ENCODE results near the gene EHF. TPM values are rescaled to one million over a fixed set of nuclear protein-coding genes. Genes with fewer than 3 reads are reported as not detected.
A peak's percentile ranks its signal among the peaks of the same experiment; 100 is the strongest.

Gene EHF
- total and polyA plus RNA-seq, 2 of the 13 experiments (the other 11 are each of a cell fraction or from before 2014, with no cell fraction given), result 0.04 to 0.46 TPM

DNA sequence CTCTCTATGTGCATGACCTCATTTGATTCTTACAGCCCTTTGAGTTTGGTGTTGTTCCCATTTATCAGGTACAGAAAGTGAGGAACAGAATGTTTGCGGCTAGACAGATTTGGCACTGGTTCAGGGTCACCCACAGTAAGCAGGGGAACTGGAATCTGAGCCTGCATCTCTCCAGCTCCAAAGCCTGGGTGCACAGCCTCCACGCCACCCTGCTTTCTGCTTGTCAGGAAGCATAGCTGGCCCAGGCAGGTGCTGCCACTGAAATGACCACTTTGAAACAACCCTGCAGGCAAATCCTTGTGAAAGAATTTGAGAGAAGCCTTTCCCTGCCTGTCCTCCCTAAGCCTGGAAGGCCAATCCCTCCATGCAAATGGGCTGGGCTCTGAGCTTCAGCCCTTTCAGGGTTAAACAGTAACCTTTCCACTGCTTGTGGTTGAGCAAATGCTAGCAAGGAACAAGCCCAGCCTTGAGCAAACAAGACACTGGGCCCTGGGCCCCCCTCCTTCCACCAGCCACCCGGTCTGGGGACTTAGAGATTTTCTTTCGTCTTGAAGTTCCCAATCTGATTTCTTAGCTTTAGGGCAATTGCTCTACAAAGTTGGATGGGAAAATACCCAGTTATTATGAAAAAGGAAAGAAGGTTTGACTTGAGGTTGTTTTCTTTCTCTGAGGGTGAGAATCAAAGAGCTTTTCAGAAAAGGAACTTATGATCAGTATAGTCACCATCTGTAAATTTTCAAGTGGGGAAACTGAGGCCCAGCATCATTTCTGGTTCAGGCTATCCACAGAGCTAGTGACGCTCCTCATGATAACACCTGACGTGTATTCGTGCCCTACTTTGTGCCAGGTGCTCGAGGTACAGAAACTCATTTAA, 19.4 kb downstream of the EHF start (continued):
- TF ChIP-seq, protein P1, sequence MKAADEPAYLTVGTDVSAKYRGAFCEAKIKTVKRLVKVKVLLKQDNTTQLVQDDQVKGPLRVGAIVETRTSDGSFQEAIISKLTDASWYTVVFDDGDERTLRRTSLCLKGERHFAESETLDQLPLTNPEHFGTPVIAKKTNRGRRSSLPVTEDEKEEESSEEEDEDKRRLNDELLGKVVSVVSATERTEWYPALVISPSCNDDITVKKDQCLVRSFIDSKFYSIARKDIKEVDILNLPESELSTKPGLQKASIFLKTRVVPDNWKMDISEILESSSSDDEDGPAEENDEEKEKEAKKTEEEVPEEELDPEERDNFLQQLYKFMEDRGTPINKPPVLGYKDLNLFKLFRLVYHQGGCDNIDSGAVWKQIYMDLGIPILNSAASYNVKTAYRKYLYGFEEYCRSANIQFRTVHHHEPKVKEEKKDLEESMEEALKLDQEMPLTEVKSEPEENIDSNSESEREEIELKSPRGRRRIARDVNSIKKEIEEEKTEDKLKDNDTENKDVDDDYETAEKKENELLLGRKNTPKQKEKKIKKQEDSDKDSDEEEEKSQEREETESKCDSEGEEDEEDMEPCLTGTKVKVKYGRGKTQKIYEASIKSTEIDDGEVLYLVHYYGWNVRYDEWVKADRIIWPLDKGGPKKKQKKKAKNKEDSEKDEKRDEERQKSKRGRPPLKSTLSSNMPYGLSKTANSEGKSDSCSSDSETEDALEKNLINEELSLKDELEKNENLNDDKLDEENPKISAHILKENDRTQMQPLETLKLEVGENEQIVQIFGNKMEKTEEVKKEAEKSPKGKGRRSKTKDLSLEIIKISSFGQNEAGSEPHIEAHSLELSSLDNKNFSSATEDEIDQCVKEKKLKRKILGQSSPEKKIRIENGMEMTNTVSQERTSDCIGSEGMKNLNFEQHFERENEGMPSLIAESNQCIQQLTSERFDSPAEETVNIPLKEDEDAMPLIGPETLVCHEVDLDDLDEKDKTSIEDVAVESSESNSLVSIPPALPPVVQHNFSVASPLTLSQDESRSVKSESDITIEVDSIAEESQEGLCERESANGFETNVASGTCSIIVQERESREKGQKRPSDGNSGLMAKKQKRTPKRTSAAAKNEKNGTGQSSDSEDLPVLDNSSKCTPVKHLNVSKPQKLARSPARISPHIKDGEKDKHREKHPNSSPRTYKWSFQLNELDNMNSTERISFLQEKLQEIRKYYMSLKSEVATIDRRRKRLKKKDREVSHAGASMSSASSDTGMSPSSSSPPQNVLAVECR (CRISPR knock-in tag; IDR thresholded peaks at IDR 0.05; ENCODE audit: borderline replicate concordance), result no peak; the same call in 1 of the 2 replicates
- TF ChIP-seq ZNF704 (CRISPR knock-in tag; IDR thresholded peaks at IDR 0.05; ENCODE audit: borderline replicate concordance), result no peak
- no peak for TF ChIP-seq SMARCE1 (IDR thresholded peaks at IDR 0.05; ENCODE audit: borderline replicate concordance)
- TF ChIP-seq SMAD3 (CRISPR knock-in tag; IDR thresholded peaks at IDR 0.05), result peak; percentile 55; the same call in 1 of the 2 replicates
- TF ChIP-seq, protein P2, sequence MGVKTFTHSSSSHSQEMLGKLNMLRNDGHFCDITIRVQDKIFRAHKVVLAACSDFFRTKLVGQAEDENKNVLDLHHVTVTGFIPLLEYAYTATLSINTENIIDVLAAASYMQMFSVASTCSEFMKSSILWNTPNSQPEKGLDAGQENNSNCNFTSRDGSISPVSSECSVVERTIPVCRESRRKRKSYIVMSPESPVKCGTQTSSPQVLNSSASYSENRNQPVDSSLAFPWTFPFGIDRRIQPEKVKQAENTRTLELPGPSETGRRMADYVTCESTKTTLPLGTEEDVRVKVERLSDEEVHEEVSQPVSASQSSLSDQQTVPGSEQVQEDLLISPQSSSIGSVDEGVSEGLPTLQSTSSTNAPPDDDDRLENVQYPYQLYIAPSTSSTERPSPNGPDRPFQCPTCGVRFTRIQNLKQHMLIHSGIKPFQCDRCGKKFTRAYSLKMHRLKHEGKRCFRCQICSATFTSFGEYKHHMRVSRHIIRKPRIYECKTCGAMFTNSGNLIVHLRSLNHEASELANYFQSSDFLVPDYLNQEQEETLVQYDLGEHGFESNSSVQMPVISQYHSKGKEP (CRISPR knock-in tag; IDR thresholded peaks at IDR 0.05), result no peak
- TF ChIP-seq ZNF34 (CRISPR knock-in tag; IDR thresholded peaks at IDR 0.05; ENCODE audit: borderline replicate concordance), result no peak
- no peak for TF ChIP-seq AFF4 (CRISPR knock-in tag; IDR thresholded peaks at IDR 0.05)
- 0 out of 4 replicates have a peak, but pooled peaks of 1 of the 2 experiments have one; percentile 8 for TF ChIP-seq REST (IDR thresholded peaks at IDR 0.05; ENCODE audit: borderline replicate concordance in 1 of 2, low read depth in 1 of 2, low read length in 2 of 2)
- peak; percentile 45 for TF ChIP-seq FOSL2 (CRISPR knock-in tag; IDR thresholded peaks at IDR 0.05)
- TF ChIP-seq SPEN (CRISPR knock-in tag; IDR thresholded peaks at IDR 0.05; ENCODE audit: low read depth), result no peak
- no peak for TF ChIP-seq GTF3A (CRISPR knock-in tag; conservative IDR thresholded peaks at IDR 0.05)

Measured in HepG2 (cell line).